Ovary (tissue), 3 donors: ENCODE measurements around the gene SLC46A1.

ENCODE experiments used
- EP300 ChIP-seq: sonication (generic); formaldehyde crosslinking; IDR thresholded peaks from one replicate; pipeline ENCODE4 v1.6.1; 2017; ENCODE audit warnings: antibody characterized with exemption
- POLR2A ChIP-seq: fragments of 450-650 bp; IDR thresholded peaks from one replicate; pipeline ENCODE4 v1.6.1; 2017; ENCODE audit warnings: antibody characterized with exemption, mild to moderate bottlenecking, moderate library complexity
- TF ChIP-seq, protein P1 (sequence below), 3 donors: fragments of 450-650 bp in 2 of 3; fragments of 200-600 bp in 1 of 3; IDR thresholded peaks; one replicate each; pipeline versions ENCODE4 v1.5.1 to v1.8.0; 2016 to 2022; ENCODE audit warnings: antibody characterized with exemption in 3 of 3, mild to moderate bottlenecking in 1 of 3
- donor health status: DM: no; HTN: no; CAD: no.

DNA sequence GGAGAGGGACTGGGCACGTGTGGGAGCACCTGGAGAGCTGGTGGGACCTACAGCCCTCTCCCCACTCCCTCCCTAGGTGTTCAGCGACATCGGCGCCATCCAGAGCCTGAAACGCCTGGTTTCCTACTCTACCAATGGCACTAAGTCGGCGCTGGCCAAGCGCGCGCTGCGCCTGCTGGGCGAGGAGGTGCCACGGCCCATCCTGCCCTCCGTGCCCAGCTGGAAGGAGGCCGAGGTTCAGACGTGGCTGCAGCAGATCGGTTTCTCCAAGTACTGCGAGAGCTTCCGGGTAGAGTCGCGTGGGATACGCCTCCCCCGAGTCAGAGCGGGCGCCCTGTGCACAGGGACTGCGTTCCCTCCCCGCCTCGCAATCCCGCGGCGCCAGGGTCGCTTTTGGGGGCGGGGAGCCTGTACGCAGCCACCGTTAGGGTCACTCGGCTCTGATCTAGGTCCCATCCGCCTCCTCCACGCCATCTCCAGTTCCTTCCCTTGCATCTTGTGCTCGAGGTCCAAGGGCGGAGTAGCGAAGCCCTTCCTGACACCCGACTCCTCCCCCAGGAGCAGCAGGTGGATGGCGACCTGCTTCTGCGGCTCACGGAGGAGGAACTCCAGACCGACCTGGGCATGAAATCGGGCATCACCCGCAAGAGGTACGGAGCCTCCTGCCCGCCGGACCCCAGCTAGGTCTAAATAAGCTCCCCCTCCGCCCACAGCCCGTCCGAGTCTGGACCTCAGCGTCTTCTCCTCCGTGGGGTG is 21.6 kb downstream of the SLC46A1 start:
- TF ChIP-seq POLR2A (no peak), EP300 (no peak)
- TF ChIP-seq, protein P1, sequence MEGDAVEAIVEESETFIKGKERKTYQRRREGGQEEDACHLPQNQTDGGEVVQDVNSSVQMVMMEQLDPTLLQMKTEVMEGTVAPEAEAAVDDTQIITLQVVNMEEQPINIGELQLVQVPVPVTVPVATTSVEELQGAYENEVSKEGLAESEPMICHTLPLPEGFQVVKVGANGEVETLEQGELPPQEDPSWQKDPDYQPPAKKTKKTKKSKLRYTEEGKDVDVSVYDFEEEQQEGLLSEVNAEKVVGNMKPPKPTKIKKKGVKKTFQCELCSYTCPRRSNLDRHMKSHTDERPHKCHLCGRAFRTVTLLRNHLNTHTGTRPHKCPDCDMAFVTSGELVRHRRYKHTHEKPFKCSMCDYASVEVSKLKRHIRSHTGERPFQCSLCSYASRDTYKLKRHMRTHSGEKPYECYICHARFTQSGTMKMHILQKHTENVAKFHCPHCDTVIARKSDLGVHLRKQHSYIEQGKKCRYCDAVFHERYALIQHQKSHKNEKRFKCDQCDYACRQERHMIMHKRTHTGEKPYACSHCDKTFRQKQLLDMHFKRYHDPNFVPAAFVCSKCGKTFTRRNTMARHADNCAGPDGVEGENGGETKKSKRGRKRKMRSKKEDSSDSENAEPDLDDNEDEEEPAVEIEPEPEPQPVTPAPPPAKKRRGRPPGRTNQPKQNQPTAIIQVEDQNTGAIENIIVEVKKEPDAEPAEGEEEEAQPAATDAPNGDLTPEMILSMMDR (IDR thresholded peaks at IDR 0.05): no peak
